ENCODE data around the gene HERPUD1. TPM values are rescaled to one million over a fixed set of nuclear protein-coding genes. Genes with fewer than 3 reads are reported as not detected.

Gene HERPUD1
- total and polyA plus RNA-seq, 2 of the 13 experiments (the other 11 are each of a cell fraction or from before 2014, with no cell fraction given): 96.2 to 323 TPM

- Histone ChIP-seq H3K4me2 (ENCODE audit: low read depth, low read length) (no peak overlapping the region), H4K20me1 (ENCODE audit: insufficient read depth, low read length) (no peaks in the 10 kb centered on the region), H3K27me3 (ENCODE audit: control insufficient read depth in 1 of 2, insufficient read depth in 2 of 2, low read length in 2 of 2) (peaks cover 4 to 23% of the 10 kb centered on the region in 2 experiments), H3K9me3 (ENCODE audit: low read length) (no peaks in the 10 kb centered on the region), H3K79me2 (ENCODE audit: insufficient read depth, low read length) (no peaks in the 10 kb centered on the region), H3K27ac (ENCODE audit: extremely low read length, insufficient read depth, low read length) (no peak overlapping the region), H3K4me3 (replicated peaks in 1 of 3; ENCODE audit: insufficient read depth in 1 of 3, low read depth in 2 of 3, low read length in 3 of 3) (no peak overlapping the region), H2AFZ (ENCODE audit: low read length) (no peak overlapping the region), H3K4me1 (ENCODE audit: insufficient read depth, low read length) (peaks cover 10% of the 10 kb centered on the region; the same call in 1 of the 2 replicates), H3K36me3 (replicated peaks in 1 of 2; ENCODE audit: control insufficient read depth in 1 of 2, insufficient read depth in 2 of 2, low read length in 2 of 2) (no peaks in the 10 kb centered on the region), H3K9ac (ENCODE audit: insufficient read depth, low read depth, low read length) (no peak overlapping the region)
- ChIA-PET POLR2A (interaction anchor here (1.0 kb wide), 1 partner anchor 34 kb away, joined by 5 read pairs; the partner anchor contains the start of gene HERPUD1), CTCF (ENCODE audit: low intra/inter-chr PET ratio, low total read pairs) (no interaction called here)
- ATAC-seq (peak; percentile 66), DNase-seq (ENCODE audit: low spot score) (no peak), FAIRE-seq (no peak)
- in situ Hi-C loops (cut with HindIII; ENCODE audit: extremely low pct_ligation_motif_present, low pct_unique_long_range_greater_than_20kb) (no loop called here), intact Hi-C loops (cut with micrococcal nuclease; ENCODE audit: unreplicated experiment) (no loop called here)
- BruUV-seq (replicated peaks): no TSS peak
- TF ChIP-seq ZBTB14 (CRISPR knock-in tag; IDR thresholded peaks at IDR 0.05): no peak
- no peak for TF ChIP-seq NR3C1 (CRISPR knock-in tag; IDR thresholded peaks at IDR 0.05)
- 60% methylated on average over 7 of the region's 8 CpGs for WGBS (ENCODE audit: low lambda C conversion rate)
These were observed 34.7 kb upstream of the HERPUD1 start for GRCh38 chr16:56897026-56897799.

GRCh38 chr16:56898847-56899246 lies 33.1 kb upstream of the HERPUD1 start:
- Histone ChIP-seq H2AFZ (ENCODE audit: low read length) (no peak overlapping the region), H3K9me3 (ENCODE audit: low read length) (no peaks in the 10 kb centered on the region), H3K27me3 (ENCODE audit: control insufficient read depth in 1 of 2, insufficient read depth in 2 of 2, low read length in 2 of 2) (peaks cover 4 to 30% of the 10 kb centered on the region in 2 experiments), H3K27ac (ENCODE audit: extremely low read length, insufficient read depth, low read length) (no peak overlapping the region), H3K9ac (ENCODE audit: insufficient read depth, low read depth, low read length) (no peak overlapping the region), H3K4me3 (replicated peaks in 1 of 3; ENCODE audit: insufficient read depth in 1 of 3, low read depth in 2 of 3, low read length in 3 of 3) (no peak overlapping the region), H3K4me2 (ENCODE audit: low read depth, low read length) (no peak overlapping the region), H3K4me1 (ENCODE audit: insufficient read depth, low read length) (peaks cover 10% of the 10 kb centered on the region; the same call in 1 of the 2 replicates), H4K20me1 (ENCODE audit: insufficient read depth, low read length) (no peaks in the 10 kb centered on the region), H3K79me2 (ENCODE audit: insufficient read depth, low read length) (no peaks in the 10 kb centered on the region), H3K36me3 (replicated peaks in 1 of 2; ENCODE audit: control insufficient read depth in 1 of 2, insufficient read depth in 2 of 2, low read length in 2 of 2) (no peaks in the 10 kb centered on the region)
- ChIA-PET POLR2A (no interaction called here), CTCF (ENCODE audit: low intra/inter-chr PET ratio, low total read pairs) (no interaction called here)
- no TSS peak for BruUV-seq (replicated peaks)
- no peak for ATAC-seq
- intact Hi-C loops (cut with micrococcal nuclease; ENCODE audit: unreplicated experiment): no loop called here
- FAIRE-seq: no peak
- in situ Hi-C loops (cut with HindIII; ENCODE audit: extremely low pct_ligation_motif_present, low pct_unique_long_range_greater_than_20kb): no loop called here
- no peak for TF ChIP-seq GATAD1 (CRISPR knock-in tag; IDR thresholded peaks at IDR 0.05)
- TF ChIP-seq NFE2L2 (IDR thresholded peaks at IDR 0.05; ENCODE audit: low read length): no peak
- TF ChIP-seq HOXA7 (CRISPR knock-in tag; IDR thresholded peaks at IDR 0.05): no peak
- no peak for TF ChIP-seq BCL3 (CRISPR knock-in tag; IDR thresholded peaks at IDR 0.05)
- TF ChIP-seq ZC3H4 (CRISPR knock-in tag; IDR thresholded peaks at IDR 0.05; ENCODE audit: borderline replicate concordance): no peak
- no peak for TF ChIP-seq ETS1 (CRISPR knock-in tag; IDR thresholded peaks at IDR 0.05)
- TF ChIP-seq REPIN1 (CRISPR knock-in tag; IDR thresholded peaks at IDR 0.05; ENCODE audit: borderline replicate concordance, low read depth): no peak
- 75% methylated on average over 8 of the region's 8 CpGs for WGBS (ENCODE audit: low lambda C conversion rate)
- DNase-seq (ENCODE audit: low spot score): no peak
